ENCODE measurements around the gene SIGLECL1.

SIGLECL1 gene

GRCh38 chr19:51295382-51296126 lies 44.7 kb downstream of the SIGLECL1 start:
- DNase-seq (ENCODE audit: low read depth), result no peak

- DNase-seq (ENCODE audit: low read depth), result no peak
Observed at GRCh38 chr19:51296336-51297093, 45.6 kb downstream of the SIGLECL1 start.

- DNase-seq (ENCODE audit: low read depth), result no peak
Observed at GRCh38 chr19:51297406-51297805, 46.5 kb downstream of the SIGLECL1 start.

- DNase-seq (ENCODE audit: low read depth), result no peak
Observed at GRCh38 chr19:51301266-51301665, 50.4 kb downstream of the SIGLECL1 start.

GRCh38 chr19:51305479-51305878 lies 54.6 kb downstream of the SIGLECL1 start:
- DNase-seq (ENCODE audit: low read depth), result no peak

- no peak for DNase-seq (ENCODE audit: low read depth)
Observed at GRCh38 chr19:51311351-51312257, 60.7 kb downstream of the SIGLECL1 start, which contains the start of gene IGLON5. Gene IGLON5 (plus strand): TSS chr19:51311644. CDS start chr19:51311848, 204 bp downstream.

- DNase-seq (ENCODE audit: low read depth), result no peak
Observed at GRCh38 chr19:51316688-51317087, 65.8 kb downstream of the SIGLECL1 start.

GRCh38 chr19:51317376-51317775 lies 66.5 kb downstream of the SIGLECL1 start:
- DNase-seq (ENCODE audit: low read depth), result no peak

- no peak for DNase-seq (ENCODE audit: low read depth)
Observed at GRCh38 chr19:51317968-51318367, 67.1 kb downstream of the SIGLECL1 start.

Data from T follicular helper cell (primary cell).